Omental fat pad (tissue), 4 donors: ENCODE data around the gene ORM1. TPM values are rescaled to one million over a fixed set of nuclear protein-coding genes. Genes with fewer than 3 reads are reported as not detected.

Experiments
- ATAC-seq: fragments of 150-250 bp; one replicate; pipeline ENCODE4 v1.9.1; 2016; ENCODE audit warnings: mild to moderate bottlenecking, moderate library complexity; ENCODE audit not compliant: low FRiP score
- DNase-seq: peaks from one replicate; pipeline ENCODE4 v3.0.0-alpha.2; 2019; ENCODE audit warnings: low spot score
- CTCF ChIP-seq, 3 donors: fragments of 450-650 bp; IDR thresholded peaks; one replicate each; pipeline ENCODE4 v1.5.1; 2016 to 2017; ENCODE audit warnings: antibody characterized with exemption in 3 of 3, mild to moderate bottlenecking in 3 of 3, moderate library complexity in 2 of 3
- total RNA-seq, 4 donors: library from RNA; depleted of rRNA; stranded (reverse); fragments of >200 nt; gene quantifications; one replicate each; pipeline ENCODE4 v1.1.0, GENCODE V29; 2016

Gene ORM1
- total RNA-seq, 4 donors from 2014 or later: 0.65 to 5.4 (median 1.0) TPM; not detected in 1

GRCh38 chr9:114314256-114314867, 8.5 kb upstream of the ORM1 start:
- ATAC-seq: no peak
- no peak for DNase-seq
- TF ChIP-seq CTCF (IDR thresholded peaks at IDR 0.05): no peak

GRCh38 chr9:114314881-114315722, 7.8 kb upstream of the ORM1 start:
- no peak for TF ChIP-seq CTCF (IDR thresholded peaks at IDR 0.05)
- ATAC-seq (peak; percentile 49), DNase-seq (no peak)

GRCh38 chr9:114315723-114316363, 7.1 kb upstream of the ORM1 start:
- no peak for ATAC-seq
- TF ChIP-seq CTCF (IDR thresholded peaks at IDR 0.05): no peak
- no peak for DNase-seq

- no peak for TF ChIP-seq CTCF (IDR thresholded peaks at IDR 0.05)
- DNase-seq: no peak
- ATAC-seq: no peak
Observed at GRCh38 chr9:114316605-114317230, 6.2 kb upstream of the ORM1 start.

- no peak for ATAC-seq
- peak; percentile 13 for DNase-seq
- TF ChIP-seq CTCF (IDR thresholded peaks at IDR 0.05): no peak
Observed at GRCh38 chr9:114317665-114318357, 5.1 kb upstream of the ORM1 start.

- ATAC-seq: no peak
- peak; percentile 15 for DNase-seq
- TF ChIP-seq CTCF (IDR thresholded peaks at IDR 0.05): no peak
Observed at GRCh38 chr9:114318416-114318815, 4.5 kb upstream of the ORM1 start.
